22Rv1 (cell line): Measurements from ENCODE around the gene LMBR1.
A peak's percentile ranks its signal among the peaks of the same experiment; 100 is the strongest.
"Not testable (repeated sequence)": the region's sequence is repeated elsewhere in the genome, so short reads cannot be mapped to it uniquely, and the experiment has no call there.

Experiments
- H3K27ac ChIP-seq: fragments of 450-650 bp; 2 replicates; pipeline ENCODE4 v1.5.1; 2017
- CTCF ChIP-seq: fragments of 450-650 bp; IDR thresholded peaks from 2 replicates; pipeline ENCODE4 v1.5.1; 2017; ENCODE audit warnings: mild to moderate bottlenecking
- ZFX ChIP-seq: fragments of 450-650 bp; IDR thresholded peaks from 2 replicates; pipeline ENCODE4 v1.6.1; 2017; ENCODE audit warnings: antibody characterized with exemption, borderline replicate concordance

Gene LMBR1

GRCh38 chr7:156892821-156893706 lies at the start of gene LMBR1:
Gene LMBR1 (minus strand): TSS chr7:156893183. CDS start chr7:156892993, 190 bp downstream.
- H3K27ac ChIP-seq = peak within 1 kb of the TSS; percentile 86

GRCh38 chr7:156942708-156943090 lies 49.7 kb upstream of the LMBR1 start:
- H3K27ac ChIP-seq = no peak overlapping the region
- TF ChIP-seq CTCF (no peak), ZFX (no peak)

More at GRCh38 chr7:156892821-156893706, at the start of gene LMBR1:
- TF ChIP-seq CTCF (peak; percentile 43), ZFX (no peak)

GRCh38 chr7:156941393-156942182 lies 48.6 kb upstream of the LMBR1 start:
- no peak for TF ChIP-seq ZFX
- TF ChIP-seq CTCF = no peak
- no peak overlapping the region for H3K27ac ChIP-seq

GRCh38 chr7:156940421-156941122 lies 47.6 kb upstream of the LMBR1 start:
- H3K27ac ChIP-seq = no peak overlapping the region
- no peak for TF ChIP-seq CTCF
- TF ChIP-seq ZFX = no peak

- H3K27ac ChIP-seq = not testable (repeated sequence)
Observed at GRCh38 chr7:156936766-156937165, 43.8 kb upstream of the LMBR1 start.

- H3K27ac ChIP-seq = no peak overlapping the region
- TF ChIP-seq CTCF (no peak), ZFX (no peak)
Observed at GRCh38 chr7:156935250-156935649, 42.3 kb upstream of the LMBR1 start.

GRCh38 chr7:156932006-156932405 lies 39.0 kb upstream of the LMBR1 start:
- no peak for TF ChIP-seq CTCF
- TF ChIP-seq ZFX = no peak
- no peak overlapping the region for H3K27ac ChIP-seq
